ENCODE results near the gene LIX1L.
A peak's percentile ranks its signal among the peaks of the same experiment; 100 is the strongest.
"Not testable (repeated sequence)": the region's sequence is repeated elsewhere in the genome, so short reads cannot be mapped to it uniquely, and the experiment has no call there.

LIX1L gene

GRCh38 chr1:145936247-145936646 lies 21.6 kb downstream of the LIX1L start:
- no peak for DNase-seq (ENCODE audit: low spot score)

GRCh38 chr1:145935708-145936107 lies 22.1 kb downstream of the LIX1L start:
- DNase-seq (ENCODE audit: low spot score) = no peak

GRCh38 chr1:145932522-145933009 lies 25.3 kb downstream of the LIX1L start:
- DNase-seq (ENCODE audit: low spot score) = not testable (repeated sequence)

- no peak for DNase-seq (ENCODE audit: low spot score)
Observed at GRCh38 chr1:145927916-145928643, 29.7 kb downstream of the LIX1L start.

GRCh38 chr1:145927063-145927886 lies 30.5 kb downstream of the LIX1L start, which contains the start of gene RBM8A:
TSS of gene RBM8A (minus strand) at chr1:145927484. CDS start at chr1:145927426, 58 bp downstream.
- peak; percentile 68 for DNase-seq (ENCODE audit: low spot score)

GRCh38 chr1:145926686-145927062 lies 31.1 kb downstream of the LIX1L start:
- no peak for DNase-seq (ENCODE audit: low spot score)

GRCh38 chr1:145922266-145922665 lies 35.6 kb downstream of the LIX1L start:
- no peak for DNase-seq (ENCODE audit: low spot score)

- DNase-seq (ENCODE audit: low spot score) = not testable (repeated sequence)
Observed at GRCh38 chr1:145920297-145920696, 37.5 kb downstream of the LIX1L start.

GRCh38 chr1:145918992-145919939 lies 38.6 kb downstream of the LIX1L start:
- DNase-seq (ENCODE audit: low spot score) = peak; percentile 46

- DNase-seq (ENCODE audit: low spot score) = peak; percentile 63
Observed at GRCh38 chr1:145918144-145918991, 39.4 kb downstream of the LIX1L start, which contains the start of gene PEX11B. TSS of gene PEX11B (minus strand) at chr1:145918717. CDS start at chr1:145918688, 29 bp downstream.

- DNase-seq (ENCODE audit: low spot score) = no peak
Observed at GRCh38 chr1:145917595-145917994, 40.2 kb downstream of the LIX1L start.

- no peak for DNase-seq (ENCODE audit: low spot score)
Observed at GRCh38 chr1:145916745-145917144, 41.1 kb downstream of the LIX1L start.

GRCh38 chr1:145912128-145912641 lies 45.6 kb downstream of the LIX1L start:
- DNase-seq (ENCODE audit: low spot score) = no peak

GRCh38 chr1:145908653-145909052 lies 49.2 kb downstream of the LIX1L start:
- DNase-seq (ENCODE audit: low spot score) = no peak

GRCh38 chr1:145906954-145907753 lies 50.7 kb downstream of the LIX1L start:
- no peak for DNase-seq (ENCODE audit: low spot score)

GRCh38 chr1:145901312-145902021 lies 56.4 kb downstream of the LIX1L start:
- no peak for DNase-seq (ENCODE audit: low spot score)

GRCh38 chr1:145898756-145899155 lies 59.1 kb downstream of the LIX1L start:
- DNase-seq (ENCODE audit: low spot score) = no peak

- no peak for DNase-seq (ENCODE audit: low spot score)
Observed at GRCh38 chr1:145897969-145898368, 59.8 kb downstream of the LIX1L start.

GRCh38 chr1:145895471-145895870 lies 62.3 kb downstream of the LIX1L start:
- DNase-seq (ENCODE audit: low spot score) = no peak

All from HuH-7.5 (cell line).